NCI-H774 (cell line): ENCODE measurements around the gene NOX4.

Experiments
- DNase-seq: peaks from one replicate; lab custom pipeline; 2025; lab: John Stamatoyannopoulos, UW

Gene NOX4

GRCh38 chr11:89490981-89491690 is at the start of gene NOX4:
Gene NOX4, minus strand, starts transcription at chr11:89491375. Its CDS starts 129 bp downstream, at chr11:89491246.
- no peak for DNase-seq

GRCh38 chr11:89540826-89541225 is 49.7 kb upstream of the NOX4 start:
- DNase-seq = no peak

GRCh38 chr11:89537936-89538335 is 46.8 kb upstream of the NOX4 start:
- DNase-seq = no peak

GRCh38 chr11:89536926-89537325 is 45.8 kb upstream of the NOX4 start:
- DNase-seq = no peak

GRCh38 chr11:89535221-89535620 is 44.0 kb upstream of the NOX4 start:
- no peak for DNase-seq

GRCh38 chr11:89529626-89530380 is 38.6 kb upstream of the NOX4 start:
- DNase-seq = no peak

GRCh38 chr11:89521792-89522191 is 30.6 kb upstream of the NOX4 start:
- no peak for DNase-seq

GRCh38 chr11:89521294-89521693 is 30.1 kb upstream of the NOX4 start:
- no peak for DNase-seq

- no peak for DNase-seq
Measured at GRCh38 chr11:89516496-89516895, 25.3 kb upstream of the NOX4 start.

GRCh38 chr11:89508544-89508943 is 17.4 kb upstream of the NOX4 start:
- DNase-seq = no peak

GRCh38 chr11:89504270-89504669 is 13.1 kb upstream of the NOX4 start:
- DNase-seq = no peak

- DNase-seq = no peak
Measured at GRCh38 chr11:89503422-89503821, 12.2 kb upstream of the NOX4 start.

- DNase-seq = no peak
Measured at GRCh38 chr11:89502301-89502700, 11.1 kb upstream of the NOX4 start.

- DNase-seq = no peak
Measured at GRCh38 chr11:89500336-89500735, 9.2 kb upstream of the NOX4 start.

- no peak for DNase-seq
Measured at GRCh38 chr11:89498845-89499448, 7.8 kb upstream of the NOX4 start.

- DNase-seq = no peak
Measured at GRCh38 chr11:89495951-89496350, 4.8 kb upstream of the NOX4 start.

- no peak for DNase-seq
Measured at GRCh38 chr11:89493431-89493830, 2.3 kb upstream of the NOX4 start.

GRCh38 chr11:89490602-89490980 is 584 bp downstream of the NOX4 start:
- DNase-seq = no peak

GRCh38 chr11:89489930-89490329 is 1.2 kb downstream of the NOX4 start:
- DNase-seq = no peak

- no peak for DNase-seq
Measured at GRCh38 chr11:89487016-89487415, 4.2 kb downstream of the NOX4 start.

GRCh38 chr11:89484896-89485295 is 6.3 kb downstream of the NOX4 start:
- DNase-seq = no peak

- peak; percentile 8 for DNase-seq
Measured at GRCh38 chr11:89477175-89477574, 14.0 kb downstream of the NOX4 start.

GRCh38 chr11:89463266-89463780 is 27.9 kb downstream of the NOX4 start:
- no peak for DNase-seq
